DND-41 (cell line): Measurements from ENCODE around the gene BORCS8.
A peak's percentile ranks its signal among the peaks of the same experiment; 100 is the strongest.

Experiments used
- ATAC-seq: fragments of 200-7000 bp; cut with Tn5 transposase; 3 replicates; pipeline ENCODE4 v1.9.1; 2021; ENCODE audit warnings: low read depth; ENCODE audit not compliant: insufficient read depth
- DNase-seq: peaks from one replicate; pipeline ENCODE4 v3.0.0-alpha.2; 2020
- H2AFZ ChIP-seq: 2 replicates; pipeline ENCODE4 v1.6.0; 2012; ENCODE audit warnings: low read depth, low read length
- H3K27ac ChIP-seq: 2 replicates; pipeline ENCODE4 v1.5.1; 2012; ENCODE audit warnings: low read length, inconsistent platforms
- H3K27me3 ChIP-seq: fragments of 200-600 bp; sonication (generic); 2 replicates; pipeline ENCODE4 v1.6.0; 2012; ENCODE audit warnings: low read length, mild to moderate bottlenecking, inconsistent platforms; ENCODE audit not compliant: insufficient read depth, poor library complexity
- H3K36me3 ChIP-seq: 2 replicates; pipeline ENCODE4 v1.5.1; 2012; ENCODE audit warnings: low read length, inconsistent platforms; ENCODE audit not compliant: insufficient read depth
- H3K4me1 ChIP-seq: 2 replicates; pipeline ENCODE4 v1.5.1; 2012; ENCODE audit warnings: mild to moderate bottlenecking, low read length; ENCODE audit not compliant: insufficient read depth
- H3K4me2 ChIP-seq: 2 replicates; pipeline ENCODE4 v1.6.0; 2012; ENCODE audit warnings: mild to moderate bottlenecking, moderate library complexity, low read length, inconsistent platforms; ENCODE audit not compliant: insufficient read depth
- H3K4me3 ChIP-seq, 2 experiments: fragments of 200-600 bp in 1 of 2; shearing (Covaris generic) in 1 of 2; 2 replicates each; pipeline ENCODE4 v1.5.1; 2012 to 2016; ENCODE audit warnings: inconsistent platforms in 2 of 2, low read length in 2 of 2, mild to moderate bottlenecking in 2 of 2, low read depth in 1 of 2, moderate library complexity in 1 of 2
- H3K79me2 ChIP-seq: 2 replicates; pipeline ENCODE4 v1.6.0; 2012; ENCODE audit warnings: low read length, inconsistent platforms; ENCODE audit not compliant: insufficient read depth
- H3K9ac ChIP-seq: 2 replicates; pipeline ENCODE4 v1.6.0; 2012; ENCODE audit warnings: low read depth, mild to moderate bottlenecking, inconsistent platforms, low read length, moderate library complexity
- H3K9me3 ChIP-seq: 2 replicates; pipeline ENCODE4 v1.5.1; 2012; ENCODE audit warnings: low read length, moderate library complexity, mild to moderate bottlenecking, inconsistent platforms; ENCODE audit not compliant: insufficient read depth, severe bottlenecking
- H4K20me1 ChIP-seq: 2 replicates; pipeline ENCODE4 v1.6.0; 2012; ENCODE audit warnings: low read length; ENCODE audit not compliant: insufficient read depth
- EZH2 ChIP-seq: IDR thresholded peaks from 3 replicates; pipeline ENCODE4 v1.6.1; 2012; ENCODE audit warnings: borderline replicate concordance, low read depth, mild to moderate bottlenecking, moderate library complexity, low read length, inconsistent platforms; ENCODE audit not compliant: severe bottlenecking
- TF ChIP-seq, protein P1 (sequence below): IDR thresholded peaks from 2 replicates; pipeline ENCODE4 v1.5.1; 2012; ENCODE audit warnings: borderline replicate concordance, low read length, moderate library complexity, mild to moderate bottlenecking; ENCODE audit not compliant: poor library complexity, severe bottlenecking; ENCODE audit errors: extremely low read depth

Gene BORCS8

GRCh38 chr19:19170053-19170872 is 21.7 kb downstream of the BORCS8 start, which contains the start of gene MEF2B:
TSS of gene MEF2B (minus strand) at chr19:19170263. CDS start at chr19:19150735, 19,528 bp downstream.
- Histone ChIP-seq H3K9ac (no peak within 1 kb of the TSS), H3K36me3 (no peaks in the 10 kb centered on the region), H2AFZ (no peak within 1 kb of the TSS), H3K9me3 (no peaks in the 10 kb centered on the region), H3K4me2 (no peak within 1 kb of the TSS), H3K79me2 (no peaks in the 10 kb centered on the region), H3K27me3 (no peaks in the 10 kb centered on the region), H3K27ac (no peak within 1 kb of the TSS), H4K20me1 (no peaks in the 10 kb centered on the region), H3K4me3 (no peak within 1 kb of the TSS), H3K4me1 (no peaks in the 10 kb centered on the region)
- DNase-seq (peak; percentile 17), ATAC-seq (peak; percentile 36; the same call in 1 of the 3 replicates)
- TF ChIP-seq EZH2, result no peak
- TF ChIP-seq, protein P1, sequence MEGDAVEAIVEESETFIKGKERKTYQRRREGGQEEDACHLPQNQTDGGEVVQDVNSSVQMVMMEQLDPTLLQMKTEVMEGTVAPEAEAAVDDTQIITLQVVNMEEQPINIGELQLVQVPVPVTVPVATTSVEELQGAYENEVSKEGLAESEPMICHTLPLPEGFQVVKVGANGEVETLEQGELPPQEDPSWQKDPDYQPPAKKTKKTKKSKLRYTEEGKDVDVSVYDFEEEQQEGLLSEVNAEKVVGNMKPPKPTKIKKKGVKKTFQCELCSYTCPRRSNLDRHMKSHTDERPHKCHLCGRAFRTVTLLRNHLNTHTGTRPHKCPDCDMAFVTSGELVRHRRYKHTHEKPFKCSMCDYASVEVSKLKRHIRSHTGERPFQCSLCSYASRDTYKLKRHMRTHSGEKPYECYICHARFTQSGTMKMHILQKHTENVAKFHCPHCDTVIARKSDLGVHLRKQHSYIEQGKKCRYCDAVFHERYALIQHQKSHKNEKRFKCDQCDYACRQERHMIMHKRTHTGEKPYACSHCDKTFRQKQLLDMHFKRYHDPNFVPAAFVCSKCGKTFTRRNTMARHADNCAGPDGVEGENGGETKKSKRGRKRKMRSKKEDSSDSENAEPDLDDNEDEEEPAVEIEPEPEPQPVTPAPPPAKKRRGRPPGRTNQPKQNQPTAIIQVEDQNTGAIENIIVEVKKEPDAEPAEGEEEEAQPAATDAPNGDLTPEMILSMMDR, result no peak

DNA sequence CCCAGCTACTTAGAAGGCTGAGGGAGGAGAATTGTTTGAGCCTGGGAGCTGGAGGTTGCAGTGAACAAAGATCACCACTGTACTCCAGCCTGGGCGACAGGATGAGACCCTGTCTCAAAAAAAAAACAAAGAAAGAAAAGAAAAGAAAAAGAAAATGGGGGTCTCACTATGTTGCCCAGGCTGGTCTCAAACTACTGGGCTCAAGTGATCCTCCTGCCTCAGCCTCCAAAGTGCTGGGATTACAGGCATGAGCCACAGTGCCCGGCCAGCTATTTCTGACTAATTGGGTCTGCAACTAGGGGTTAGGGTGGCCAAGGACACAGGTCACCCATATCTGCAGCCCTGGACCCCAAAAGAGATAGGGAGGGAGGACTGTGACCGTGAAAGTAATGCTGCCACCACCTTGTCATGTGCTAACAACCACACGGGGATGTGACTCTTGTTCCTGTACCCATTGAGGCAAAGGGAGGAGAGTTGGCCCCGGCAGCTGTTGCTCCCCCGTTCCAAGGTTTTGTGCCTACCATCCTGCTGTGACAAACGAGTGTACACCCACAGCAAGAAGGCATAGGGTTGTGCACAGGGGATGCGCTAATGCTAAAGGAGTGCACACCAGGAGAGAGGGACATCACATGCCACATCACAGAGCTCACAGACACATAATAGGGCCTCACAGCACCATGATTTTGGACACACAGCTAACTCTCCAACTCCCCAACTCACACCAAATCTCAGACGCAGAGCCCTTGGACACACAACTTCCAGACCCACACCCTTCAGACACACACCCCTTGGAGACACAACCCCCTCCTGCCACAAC is 22.5 kb downstream of the BORCS8 start:
- H4K20me1 ChIP-seq, result no peaks in the 10 kb centered on the region
- TF ChIP-seq EZH2, result no peak
- TF ChIP-seq, protein P1, result no peak
- no peaks in the 10 kb centered on the region for H3K27me3 ChIP-seq
- H3K9ac ChIP-seq, result no peak overlapping the region
- no peak overlapping the region for H3K27ac ChIP-seq
- no peaks in the 10 kb centered on the region for H3K4me1 ChIP-seq
- ATAC-seq (no peak), DNase-seq (no peak)
- H3K9me3 ChIP-seq, result no peaks in the 10 kb centered on the region
- no peak overlapping the region for H3K4me3 ChIP-seq
- no peaks in the 10 kb centered on the region for H3K36me3 ChIP-seq
- no peak overlapping the region for H2AFZ ChIP-seq
- H3K79me2 ChIP-seq, result no peaks in the 10 kb centered on the region
- H3K4me2 ChIP-seq, result no peak overlapping the region

GRCh38 chr19:19167612-19168011 is 24.3 kb downstream of the BORCS8 start:
- Histone ChIP-seq H3K79me2 (no peaks in the 10 kb centered on the region), H3K9ac (no peak overlapping the region), H3K36me3 (no peaks in the 10 kb centered on the region), H3K4me1 (no peaks in the 10 kb centered on the region), H3K9me3 (no peaks in the 10 kb centered on the region), H4K20me1 (no peaks in the 10 kb centered on the region), H3K4me2 (no peak overlapping the region), H3K4me3 (no peak overlapping the region), H2AFZ (no peak overlapping the region), H3K27ac (no peak overlapping the region), H3K27me3 (no peaks in the 10 kb centered on the region)
- DNase-seq, result no peak
- no peak for ATAC-seq
- TF ChIP-seq EZH2, result no peak
- TF ChIP-seq, protein P1, result no peak
